GM21529 (cell line): ENCODE measurements around the gene RNF14.

Source experiments
- ATAC-seq: cut with Tn5 transposase; IDR thresholded peaks from one replicate; pipeline ENCODE4 v1.9.1; 2021; ENCODE audit not compliant: unreplicated experiment

Gene RNF14

DNA sequence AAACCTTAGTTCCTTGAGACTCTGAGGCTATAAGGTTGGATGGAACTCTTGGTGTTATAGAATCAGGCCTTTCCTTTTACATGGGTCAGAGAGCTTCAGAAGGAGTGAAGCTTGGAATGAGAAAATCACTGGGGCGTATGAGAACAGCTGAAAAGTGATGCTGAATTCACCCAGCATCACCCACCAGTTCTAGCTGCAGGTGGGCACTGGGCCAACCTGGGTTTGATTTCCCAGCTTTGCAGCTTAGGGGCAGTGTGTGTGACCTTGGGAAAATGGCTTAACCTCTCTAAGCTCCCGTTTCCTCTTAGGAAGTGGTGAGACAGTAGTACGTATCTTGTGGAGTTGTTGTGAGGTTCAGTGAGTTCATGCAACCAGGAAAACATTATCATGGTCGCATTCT is 21.6 kb upstream of the RNF14 start:
- ATAC-seq, result no peak

DNA sequence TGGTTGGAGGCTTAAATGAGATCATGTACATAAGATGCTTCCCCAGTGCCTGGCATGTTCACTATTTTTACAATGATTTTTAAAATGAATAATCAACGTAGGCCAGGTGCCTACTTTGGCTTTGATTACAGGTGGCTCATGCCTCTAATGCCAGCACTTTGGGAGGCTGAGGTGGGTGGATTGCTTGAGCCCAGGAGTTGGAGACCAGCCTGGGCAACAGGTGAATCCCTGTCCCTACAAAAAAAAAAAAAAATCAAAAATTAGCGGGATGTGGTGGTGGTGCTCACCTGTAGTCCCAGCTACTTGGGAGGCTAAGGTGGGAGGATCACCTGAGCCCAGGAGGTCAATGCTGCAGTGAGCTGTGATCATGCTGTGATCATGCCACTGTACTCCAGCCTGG is 20.1 kb upstream of the RNF14 start:
- no peak for ATAC-seq

DNA sequence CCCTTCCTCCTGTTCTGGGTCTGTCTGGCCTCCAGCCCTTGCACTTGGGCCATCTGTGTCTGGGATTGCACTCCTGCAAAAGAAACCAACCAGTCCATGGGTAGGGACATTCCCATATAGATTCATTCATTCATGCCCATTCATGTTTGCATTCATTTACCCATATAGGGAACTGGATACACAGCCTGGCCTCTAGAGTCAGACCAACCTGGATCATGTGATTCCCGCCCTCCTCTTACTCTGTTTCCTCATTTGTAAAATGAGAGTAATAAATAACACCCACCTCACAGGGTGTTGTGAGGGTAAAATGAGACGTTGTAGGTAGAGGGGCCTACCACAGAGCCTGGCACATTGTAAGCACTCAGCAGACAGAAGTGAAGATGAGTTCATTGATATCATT is 19.4 kb upstream of the RNF14 start:
- ATAC-seq, result no peak

DNA sequence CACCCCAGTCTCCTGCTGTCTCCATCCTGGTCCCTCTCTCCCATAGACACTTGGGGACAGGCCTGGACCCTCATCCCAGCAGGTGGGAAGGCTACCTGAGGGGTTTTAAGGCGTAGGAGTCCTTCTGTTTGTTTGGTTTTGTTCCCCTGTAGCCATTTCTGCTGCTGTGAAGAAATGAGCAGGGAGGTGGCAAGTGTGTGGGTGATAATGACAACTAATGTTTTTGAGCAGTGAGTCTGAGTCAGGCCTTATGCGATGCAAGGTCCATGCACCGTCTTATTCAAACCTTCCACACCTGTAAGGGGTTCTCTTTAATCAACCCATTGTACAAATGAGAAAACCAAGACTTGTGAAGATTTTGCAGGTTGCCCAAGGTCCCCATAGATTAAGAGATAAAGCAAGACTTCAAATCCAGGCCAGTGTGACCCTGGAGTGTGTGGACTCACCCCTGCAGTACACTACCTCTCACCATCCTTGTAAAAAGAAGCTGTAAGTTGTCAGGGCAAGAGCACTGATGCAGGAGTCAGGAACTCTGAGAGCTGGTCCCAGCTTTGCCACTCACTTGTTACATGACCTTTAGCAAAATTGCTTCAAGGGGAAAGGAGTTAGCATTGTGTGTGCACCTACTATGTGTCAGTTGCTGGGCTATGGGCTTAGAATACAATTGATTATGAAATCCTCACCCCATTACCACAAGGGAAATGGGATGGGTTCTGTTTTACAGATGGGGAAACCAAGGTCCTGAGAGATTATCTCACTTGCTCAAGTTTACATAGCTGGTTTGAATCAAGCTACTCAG is 18.5 kb upstream of the RNF14 start:
- ATAC-seq, result no peak

DNA sequence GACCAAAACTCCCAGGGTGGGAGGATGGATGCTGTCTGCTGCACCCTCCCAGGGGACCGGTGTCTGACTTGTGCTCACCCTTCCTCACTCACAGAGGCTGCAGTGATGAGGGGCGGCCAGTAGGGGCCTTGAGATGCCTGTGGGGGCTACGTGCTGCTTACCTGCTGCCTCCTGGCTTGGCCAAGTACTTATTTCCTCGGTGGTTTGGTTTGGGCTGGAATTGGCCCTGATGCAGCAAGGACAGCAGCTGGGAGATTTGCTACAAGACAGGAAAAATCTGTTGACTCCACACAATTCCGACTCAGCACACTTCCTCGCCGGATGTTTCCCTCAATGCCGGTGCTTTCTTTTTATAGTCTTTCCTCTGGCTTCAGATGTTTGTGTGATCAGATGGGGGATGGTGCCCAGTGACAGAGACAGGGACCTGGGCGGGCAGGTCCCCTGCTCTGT is 17.5 kb upstream of the RNF14 start:
- ATAC-seq, result peak; percentile 82

DNA sequence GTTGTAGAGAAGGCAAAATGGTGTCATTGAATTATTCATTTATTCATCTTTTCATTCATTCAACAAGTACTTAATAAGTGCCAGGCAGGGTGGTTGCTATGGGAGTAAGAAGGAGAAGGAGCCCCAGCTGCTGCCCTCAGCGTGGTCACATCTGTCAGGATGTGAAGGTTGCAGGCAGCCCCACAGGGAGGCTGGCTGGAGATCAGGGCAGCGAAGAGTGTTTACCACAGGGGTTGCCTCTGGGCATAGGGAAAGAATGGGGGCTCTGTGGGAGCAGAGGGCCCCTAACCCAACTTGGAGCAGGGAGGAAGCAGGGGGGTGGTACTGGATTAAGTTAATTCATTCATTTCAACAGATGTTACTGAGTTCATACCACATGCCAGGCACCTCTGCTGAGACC is 16.9 kb upstream of the RNF14 start:
- ATAC-seq, result no peak

- ATAC-seq, result no peak
Measured at GRCh38 chr5:141954194-141954593, 14.7 kb upstream of the RNF14 start.

DNA sequence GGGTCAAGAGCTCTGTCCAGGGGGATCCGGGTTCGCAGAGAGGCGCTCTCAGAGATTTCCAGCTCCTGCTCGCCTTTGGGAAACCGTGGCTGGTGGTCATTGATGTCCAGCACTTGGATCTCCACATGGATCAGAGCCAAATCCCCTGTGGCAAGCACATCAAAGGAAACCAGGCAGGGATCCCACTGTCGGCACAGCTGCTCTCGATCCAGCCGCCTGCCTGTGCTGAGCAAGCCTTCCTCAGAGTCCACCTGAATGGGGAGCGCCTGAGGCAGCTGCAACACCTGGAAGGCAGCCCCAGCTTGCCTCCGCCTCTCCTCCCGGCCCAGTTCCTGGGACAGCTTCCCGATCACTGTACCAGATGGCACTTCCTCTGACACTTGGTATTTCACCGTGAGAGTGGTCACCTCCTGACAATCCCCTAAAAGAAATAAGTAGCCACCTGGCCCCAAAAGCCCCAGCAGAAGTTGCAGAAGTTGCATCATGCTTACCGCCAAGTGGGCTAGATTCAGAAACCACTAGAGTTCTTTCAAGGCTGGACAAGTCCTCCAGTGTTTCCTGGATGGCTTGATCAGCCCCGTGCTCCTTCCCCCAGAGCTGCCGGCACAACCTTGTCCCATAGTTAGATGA is 11.4 kb upstream of the RNF14 start:
- no peak for ATAC-seq

DNA sequence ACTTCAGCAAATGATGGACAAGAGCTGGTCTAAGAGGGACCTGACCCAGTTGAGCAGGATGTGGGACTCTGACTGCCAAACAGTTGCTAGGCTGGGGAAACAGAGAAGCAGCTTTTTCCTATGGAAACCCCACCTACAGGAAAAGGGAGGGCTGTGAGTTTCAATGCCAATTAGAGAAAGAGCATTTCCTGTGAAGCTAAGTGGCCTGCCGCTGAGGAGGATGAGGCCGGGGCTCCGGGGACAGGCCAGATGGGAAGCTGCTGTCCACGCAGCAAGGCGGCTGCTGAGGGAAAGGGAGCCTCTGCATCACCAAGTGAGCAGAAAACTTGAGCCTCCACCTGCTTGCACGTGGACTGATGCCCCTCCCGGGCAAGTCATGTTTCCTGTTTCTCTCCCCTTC is 10.8 kb upstream of the RNF14 start, which contains the start of gene PCDH12:
PCDH12 (minus strand) TSS at position 90 of the 400 bp plus-strand sequence. CDS start 351 bp downstream, outside the sequence.
- ATAC-seq, result no peak

GRCh38 chr5:141958546-141959172 is 10.2 kb upstream of the RNF14 start:
- no peak for ATAC-seq

DNA sequence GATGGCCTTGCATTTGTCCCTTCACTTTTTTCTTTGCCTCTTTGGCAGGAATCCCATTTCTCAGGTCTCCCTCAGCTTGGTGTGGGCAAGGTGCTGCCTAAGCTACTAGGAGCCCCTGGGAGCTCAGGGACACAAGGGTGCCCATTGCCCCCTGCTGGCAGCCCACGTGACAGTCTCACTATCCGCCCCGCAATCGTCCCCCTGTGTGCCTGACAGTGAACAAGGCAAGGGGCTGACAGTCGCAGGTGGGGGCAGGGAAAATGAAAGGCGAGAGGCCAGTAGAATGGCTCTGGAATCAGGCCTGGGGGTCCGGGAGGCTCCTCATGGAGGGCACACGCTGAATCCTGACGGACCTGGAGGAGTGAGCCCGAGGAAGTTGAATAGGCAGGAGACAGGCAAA is 8.9 kb upstream of the RNF14 start:
- ATAC-seq, result no peak

GRCh38 chr5:141960449-141961323 is 8.2 kb upstream of the RNF14 start:
- ATAC-seq, result peak; percentile 97

DNA sequence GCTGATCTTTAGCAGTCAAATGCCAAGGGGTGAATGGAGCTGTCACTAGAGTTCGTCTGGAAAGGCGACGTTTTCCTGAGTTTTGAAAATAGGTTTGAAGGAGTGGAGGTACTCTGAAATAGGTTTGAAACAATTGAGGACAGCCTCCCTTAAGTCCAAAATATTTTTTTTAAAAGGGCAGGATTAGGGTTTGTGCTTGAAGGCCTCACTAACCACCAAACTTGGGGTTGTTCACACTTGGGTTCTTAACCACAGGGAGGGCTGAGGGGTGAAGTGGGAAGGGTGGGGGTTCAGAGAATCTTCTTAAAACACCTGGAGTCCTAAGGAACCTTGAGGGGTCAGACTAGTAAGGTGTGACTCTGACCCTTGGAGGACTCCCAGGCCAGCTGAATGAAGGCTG is 7.4 kb upstream of the RNF14 start:
- ATAC-seq, result no peak

DNA sequence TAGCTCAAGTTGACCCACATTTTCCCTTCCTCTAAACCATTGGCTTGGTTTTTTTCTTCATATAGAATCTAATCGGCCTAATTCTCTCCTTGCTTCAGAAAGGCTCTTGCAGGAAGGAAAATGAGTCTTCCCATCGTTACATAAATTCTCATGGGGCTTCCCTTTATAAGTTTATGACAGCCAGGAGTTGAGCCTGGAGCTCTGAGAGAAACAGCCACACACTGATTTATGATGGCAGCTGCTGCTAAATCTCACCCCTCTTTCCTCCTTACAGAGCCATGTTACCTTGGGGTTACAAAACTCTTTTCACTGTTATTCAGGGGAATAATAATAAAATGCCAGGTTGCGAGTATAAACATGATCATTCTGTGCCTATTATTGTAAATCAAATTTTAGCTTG is 5.2 kb upstream of the RNF14 start:
- ATAC-seq, result no peak

DNA sequence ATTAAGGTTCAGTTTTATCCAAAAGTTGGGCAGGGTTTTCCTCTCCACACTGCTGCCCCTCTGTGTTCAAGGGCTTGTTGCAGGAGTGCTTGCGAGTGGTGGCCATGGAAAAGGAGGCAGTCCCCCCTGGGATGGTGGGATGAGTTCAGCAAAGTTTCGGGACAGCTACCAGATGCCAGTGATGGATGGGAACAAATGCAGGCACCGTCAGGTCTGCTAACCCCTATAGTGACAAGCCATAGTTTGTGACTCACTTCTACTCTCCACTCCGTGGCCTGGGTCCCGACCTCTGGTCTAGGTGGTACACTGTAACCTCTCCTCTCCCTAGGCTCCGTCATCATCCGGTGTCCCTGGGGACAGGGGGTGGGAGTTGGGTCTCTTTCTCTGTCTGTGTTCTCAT is 3.8 kb upstream of the RNF14 start:
- ATAC-seq, result no peak

DNA sequence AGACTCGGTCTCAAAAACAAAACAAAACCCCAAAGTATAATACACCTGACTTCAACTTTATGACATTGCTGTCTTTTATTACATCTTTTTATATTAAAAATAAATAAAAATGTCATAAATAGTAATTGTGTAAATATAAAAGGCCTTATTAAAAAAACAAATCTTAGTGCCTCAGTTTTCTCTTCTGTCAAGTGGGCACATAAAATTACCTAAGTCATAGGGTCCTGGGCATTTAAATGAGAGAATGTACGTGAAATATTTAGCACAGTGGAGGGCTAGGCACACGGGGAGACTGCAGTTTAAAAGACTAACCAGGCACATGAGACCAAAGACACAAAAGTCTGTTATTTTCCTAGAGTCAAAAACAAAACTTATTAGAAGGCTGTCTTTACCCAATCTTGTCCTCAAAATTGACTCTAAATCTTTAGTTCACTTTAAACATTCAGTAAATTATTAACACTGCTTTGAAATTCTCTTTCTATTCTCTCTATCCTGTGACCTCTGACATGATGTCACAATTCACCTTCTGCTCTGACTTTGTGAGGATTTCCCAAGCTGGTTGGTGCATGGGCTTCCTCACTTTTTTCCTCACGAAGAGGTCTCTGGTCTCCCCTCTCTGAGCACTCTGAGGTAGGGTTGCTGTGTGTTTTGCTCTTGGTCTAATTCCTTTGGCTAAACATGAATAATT is 2.5 kb upstream of the RNF14 start:
- no peak for ATAC-seq

- ATAC-seq, result no peak
Measured at GRCh38 chr5:141966963-141967333, 2.0 kb upstream of the RNF14 start.

DNA sequence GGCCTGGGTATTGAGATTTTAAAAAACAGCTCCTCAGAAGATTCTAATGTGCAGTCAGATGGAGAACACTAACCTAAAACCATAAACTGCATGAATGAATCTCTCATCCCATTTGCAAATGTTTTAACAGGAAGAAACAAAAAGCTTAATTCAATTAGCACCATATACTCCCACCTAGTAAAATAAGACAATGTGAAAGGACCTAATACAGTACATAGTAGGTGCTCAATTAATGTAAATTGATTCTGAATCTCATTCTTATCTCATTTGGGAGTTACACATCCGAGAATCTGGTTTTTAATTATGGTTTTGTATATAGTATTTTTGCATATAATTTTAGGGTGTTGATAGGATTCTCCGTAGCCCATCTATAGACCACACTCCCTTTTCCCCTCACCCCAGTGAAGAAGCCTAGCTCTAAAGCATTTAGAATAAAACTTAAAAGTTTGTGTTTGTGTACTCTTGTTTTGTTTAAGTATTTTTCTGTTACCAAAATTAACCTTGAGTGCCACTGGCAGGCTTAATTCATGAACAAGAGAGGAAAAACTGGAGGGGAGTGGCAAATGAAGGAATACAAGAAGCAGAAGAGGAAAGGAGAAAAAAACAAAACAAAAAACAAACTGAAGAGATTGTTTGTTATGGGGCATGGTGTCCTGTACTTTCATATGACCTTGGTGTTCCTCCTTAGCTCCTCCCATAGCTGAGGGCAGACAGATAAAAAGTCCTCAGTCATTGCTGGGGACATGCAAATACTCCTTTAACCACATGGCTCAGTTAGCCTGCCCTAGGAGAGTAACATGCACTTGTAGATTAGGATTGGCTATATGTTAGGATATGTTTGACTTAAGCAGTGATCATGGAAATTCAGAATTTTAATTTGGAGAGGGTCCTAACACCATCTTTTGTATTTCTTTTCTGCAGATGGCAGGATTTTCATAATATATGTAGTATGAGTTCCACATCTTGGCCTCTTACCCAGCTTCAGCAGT is 1.2 kb downstream of the RNF14 start:
- peak; percentile 60 for ATAC-seq

- ATAC-seq, result no peak
Measured at GRCh38 chr5:141973871-141974595, 5.1 kb downstream of the RNF14 start.
